GM18907 (cell line): ENCODE data around the gene UBTD1.

Experiments used
- ATAC-seq: cut with Tn5 transposase; IDR thresholded peaks from one replicate; pipeline ENCODE4 v1.9.1; 2021; ENCODE audit warnings: mild to moderate bottlenecking, moderate library complexity; ENCODE audit not compliant: unreplicated experiment

The UBTD1 gene

DNA sequence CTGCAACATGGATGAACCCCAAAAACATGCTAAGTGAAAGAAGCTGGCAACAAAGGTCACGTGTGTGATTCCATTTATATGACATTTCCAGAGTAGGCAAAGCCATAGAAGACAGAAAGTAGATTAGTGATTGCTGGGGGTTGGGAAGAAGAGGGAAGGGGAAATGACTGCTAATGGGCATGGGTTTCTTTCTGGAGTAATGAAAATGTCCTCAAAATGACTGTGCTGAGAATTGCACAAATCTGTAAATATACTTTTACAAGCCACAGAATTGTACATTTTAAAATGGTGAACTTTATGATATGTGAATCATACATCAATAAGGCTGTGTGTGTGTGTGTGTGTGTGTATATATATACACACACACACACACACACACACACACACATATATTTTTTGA, 16.3 kb upstream of the UBTD1 start:
- ATAC-seq = no peak

DNA sequence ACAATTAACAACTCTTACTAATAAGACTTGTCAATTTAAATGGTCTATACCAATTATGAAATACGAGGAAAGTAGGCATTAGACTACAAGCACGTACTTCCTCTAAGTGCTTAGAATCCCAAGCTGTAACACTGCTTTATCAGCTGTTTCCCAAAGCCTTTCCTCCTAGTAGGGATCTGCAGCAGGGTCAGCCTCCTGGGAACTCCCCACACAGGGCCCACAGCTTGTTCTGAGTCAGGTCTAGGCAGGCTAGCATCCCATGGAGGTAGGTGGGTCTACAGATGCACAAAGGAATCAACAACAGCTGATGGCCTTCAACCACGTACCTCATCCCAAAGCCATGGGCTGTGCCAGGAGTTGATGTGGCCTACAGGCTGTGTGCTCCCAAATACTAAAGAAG, 15.2 kb upstream of the UBTD1 start:
- ATAC-seq = no peak

DNA sequence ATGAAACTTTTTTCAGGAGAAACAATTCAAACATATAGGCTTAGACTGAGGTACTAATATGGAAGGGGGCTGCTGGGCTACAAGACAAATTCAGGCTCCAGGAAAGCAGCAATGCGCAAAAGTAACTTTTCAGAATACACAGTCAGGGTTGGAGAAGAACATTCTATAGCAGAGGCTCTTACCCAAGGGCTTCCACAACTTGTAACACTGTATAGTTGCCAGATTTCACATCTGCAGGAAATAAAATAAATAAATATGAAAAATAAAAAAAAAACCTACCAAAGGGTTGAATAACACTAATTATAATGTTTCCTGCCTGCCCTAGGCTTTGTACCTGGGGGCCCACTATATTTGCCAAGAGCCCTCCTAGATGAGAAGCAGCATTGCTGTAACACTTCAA, 14.8 kb upstream of the UBTD1 start:
- no peak for ATAC-seq

DNA sequence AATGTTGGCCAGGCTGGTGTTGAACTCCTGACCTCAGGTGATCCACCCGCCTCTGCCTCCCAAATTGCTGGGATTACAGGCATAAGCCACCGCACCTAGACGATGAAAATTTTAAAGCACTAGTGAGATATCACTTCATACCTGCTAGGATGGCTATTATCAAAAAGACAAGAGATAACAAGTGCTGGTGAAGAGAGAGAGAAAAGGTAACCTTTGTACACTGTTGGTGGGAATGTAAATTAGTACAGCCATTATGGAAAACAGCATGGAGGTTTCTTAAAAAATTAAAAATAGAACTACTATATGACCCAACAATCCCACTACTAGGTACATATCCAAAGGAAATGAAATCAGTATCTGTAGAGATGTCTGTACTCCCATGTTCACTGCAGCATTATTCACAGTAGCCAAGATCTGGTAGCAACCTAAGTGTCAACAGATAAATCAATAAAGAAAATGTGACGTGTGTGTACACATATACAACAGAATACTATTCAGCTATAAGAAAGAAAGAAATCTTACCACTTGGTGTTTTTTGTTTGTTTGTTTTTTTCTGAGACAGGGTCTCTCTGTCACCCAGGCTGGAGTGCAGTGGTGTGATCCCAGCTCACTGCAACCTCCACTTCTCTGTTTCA, 13.0 kb upstream of the UBTD1 start:
- ATAC-seq = no peak

DNA sequence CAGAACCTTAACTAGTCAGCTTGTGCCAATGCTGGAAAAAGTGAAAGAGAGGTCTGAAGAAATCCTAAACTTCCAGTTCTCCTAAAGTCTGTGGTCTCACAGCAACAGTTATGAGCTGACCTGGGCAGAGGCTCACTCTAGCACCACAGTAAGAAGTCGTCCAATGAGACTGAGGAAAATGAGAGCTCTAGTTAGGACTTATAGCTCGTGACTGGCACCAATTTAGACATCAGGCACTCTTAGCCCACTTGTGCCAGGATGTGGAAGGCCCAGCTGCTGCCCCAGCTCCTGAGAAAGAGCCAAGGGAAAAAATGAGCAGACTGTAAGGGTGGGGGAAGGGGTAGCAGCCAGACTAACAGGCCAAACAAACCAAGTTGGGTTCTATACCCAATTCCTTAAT, 8.1 kb upstream of the UBTD1 start:
- no peak for ATAC-seq

DNA sequence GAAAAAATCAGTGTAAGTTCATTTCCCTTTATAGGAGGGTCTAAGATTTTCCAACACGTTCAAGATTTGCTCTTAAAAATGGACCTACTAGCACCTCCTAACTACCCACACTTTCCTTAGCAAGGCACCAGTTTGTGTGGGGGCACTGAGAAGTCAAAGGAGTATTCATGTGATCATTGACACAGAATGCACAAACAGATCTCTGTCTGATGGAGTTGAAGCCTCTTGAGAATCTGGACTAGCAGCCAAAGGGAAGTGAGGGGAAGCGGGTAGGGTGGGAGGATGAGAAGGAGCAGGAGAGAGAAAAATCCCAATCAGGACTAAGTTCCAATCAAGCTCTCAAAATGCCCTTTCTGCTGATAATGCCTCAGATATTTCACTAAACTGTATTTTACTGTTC, 4.6 kb upstream of the UBTD1 start:
- no peak for ATAC-seq

DNA sequence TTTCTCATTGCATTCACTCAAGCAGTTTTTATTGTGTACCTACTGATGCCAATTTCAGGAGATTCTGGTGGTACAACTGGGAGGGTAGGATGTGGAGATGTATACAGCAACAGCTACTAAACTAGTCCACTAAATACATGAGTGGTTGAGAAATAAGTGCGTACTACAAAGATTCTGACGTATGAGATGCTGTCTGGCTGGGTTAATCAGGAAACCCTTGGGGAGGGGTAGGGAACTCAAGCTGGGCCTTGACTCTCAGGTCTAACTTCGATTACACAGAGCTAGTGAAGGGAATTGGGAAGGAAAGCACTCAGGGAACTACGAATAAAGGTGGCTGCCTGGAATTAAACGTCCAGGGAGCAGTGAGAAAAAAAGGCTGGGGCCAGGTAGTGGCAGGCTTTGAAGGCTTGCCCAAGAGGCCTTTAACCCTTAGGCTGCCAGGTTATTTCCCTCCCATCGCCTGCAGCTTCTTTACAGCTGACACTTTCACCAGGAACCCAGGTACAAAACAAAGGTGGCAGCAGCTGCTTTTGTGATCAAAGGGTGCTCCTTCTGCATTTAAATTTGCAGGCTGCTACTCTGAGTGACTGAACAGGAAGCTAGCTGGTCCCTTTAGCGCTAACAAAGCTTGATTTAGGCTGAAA, 3.7 kb upstream of the UBTD1 start:
- ATAC-seq = no peak

DNA sequence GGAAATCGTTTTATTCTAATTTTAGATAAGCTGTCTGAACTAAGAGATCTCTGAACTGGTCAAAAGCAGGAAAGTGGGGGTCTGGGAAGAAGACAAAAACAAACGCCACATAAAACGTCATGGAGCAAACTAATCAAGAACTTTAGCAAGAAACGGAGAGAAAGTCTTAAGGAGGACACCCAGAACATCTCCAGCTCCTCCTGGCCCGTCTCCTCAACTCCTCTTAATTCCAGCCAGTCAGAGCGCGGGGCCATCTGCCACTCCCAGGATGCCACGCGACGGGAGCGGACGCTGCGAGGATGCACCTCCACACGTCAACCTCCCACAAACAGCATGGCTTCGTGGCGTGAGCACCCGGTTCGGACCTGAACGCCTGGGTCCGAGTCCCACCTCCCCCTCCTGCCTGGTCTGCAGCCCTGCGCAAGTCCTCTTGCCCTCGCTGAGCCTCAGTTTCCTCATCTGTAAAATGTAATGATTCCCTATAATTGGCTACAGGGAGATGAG, 1.1 kb upstream of the UBTD1 start:
- ATAC-seq = peak; percentile 36

DNA sequence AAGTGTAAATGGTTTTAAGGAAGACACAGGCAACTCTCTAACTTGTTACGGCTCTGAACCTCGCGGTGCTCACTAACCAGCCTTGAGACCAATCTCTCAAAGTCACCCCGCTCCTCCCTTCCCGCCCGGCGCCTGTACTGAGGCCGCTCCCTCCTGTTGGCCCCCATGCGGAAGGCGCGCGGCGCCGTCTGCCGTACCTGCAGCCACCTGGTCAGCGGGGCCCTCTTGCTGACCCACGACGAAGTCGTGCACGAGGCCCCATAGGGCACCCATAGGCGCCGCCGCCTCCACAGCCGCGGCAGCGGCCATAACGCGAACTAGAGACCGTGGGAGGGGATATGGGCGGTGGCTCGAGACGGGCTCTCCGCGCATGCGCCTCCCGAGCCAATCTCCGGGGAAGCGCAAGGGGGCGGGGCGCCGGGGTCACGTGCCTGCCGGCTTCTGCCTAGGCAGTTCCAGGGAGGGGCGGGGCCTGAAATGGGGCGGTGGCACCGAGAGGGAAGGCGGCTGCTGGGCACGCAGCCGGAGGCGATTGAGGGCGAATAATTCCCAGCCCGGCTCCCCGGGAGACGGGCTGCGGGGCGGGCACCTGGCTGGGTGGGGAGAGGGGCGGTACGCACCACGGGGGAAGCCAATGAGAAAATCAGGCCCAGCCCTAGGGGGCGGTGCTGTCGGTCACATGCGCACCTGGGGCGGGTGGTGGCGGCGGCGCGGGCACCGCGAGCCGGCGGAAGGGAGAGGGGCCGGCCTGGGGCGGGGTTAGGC, 466 bp upstream of the UBTD1 start, which contains the start of gene MMS19:
MMS19 (minus strand) TSS at position 347 of the 765 bp plus-strand sequence; CDS start at position 309, 38 bp downstream.
- peak; percentile 91 for ATAC-seq

DNA sequence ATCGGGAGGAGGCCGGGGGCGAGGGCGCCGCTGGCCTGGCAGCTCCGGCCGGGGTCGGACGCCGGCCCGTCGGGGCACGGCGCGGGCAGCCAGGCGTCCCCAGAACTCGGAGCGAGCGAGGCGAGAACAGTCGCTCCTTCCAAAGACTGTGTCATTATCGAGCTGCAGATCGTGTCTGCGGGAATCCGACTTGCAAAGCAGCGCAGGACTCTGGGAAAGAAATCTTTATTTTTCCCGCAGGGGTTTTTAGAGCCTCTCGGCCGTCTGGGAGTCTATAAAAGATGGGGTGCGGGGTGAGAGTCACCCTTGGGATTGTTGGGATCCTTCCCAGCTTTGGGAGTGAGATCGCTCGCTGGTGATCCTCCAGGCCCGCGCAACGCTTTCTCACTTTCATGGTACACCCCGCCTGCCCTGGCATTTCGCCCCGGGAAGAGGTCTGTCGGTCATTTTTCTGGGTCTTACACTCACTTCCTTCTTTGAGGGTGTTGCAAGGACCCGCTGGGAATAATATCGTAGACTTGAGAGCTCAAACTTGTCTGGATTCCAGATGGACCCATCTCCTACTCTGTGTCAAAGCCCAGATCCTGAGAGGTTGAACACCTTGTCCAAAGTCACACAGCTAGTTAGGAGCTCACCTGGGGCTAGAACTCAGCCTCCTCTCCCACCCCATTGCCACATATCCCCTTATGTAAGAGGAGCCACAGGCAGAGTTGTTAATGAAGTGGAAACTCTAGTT, 1.0 kb downstream of the UBTD1 start:
- ATAC-seq = no peak

DNA sequence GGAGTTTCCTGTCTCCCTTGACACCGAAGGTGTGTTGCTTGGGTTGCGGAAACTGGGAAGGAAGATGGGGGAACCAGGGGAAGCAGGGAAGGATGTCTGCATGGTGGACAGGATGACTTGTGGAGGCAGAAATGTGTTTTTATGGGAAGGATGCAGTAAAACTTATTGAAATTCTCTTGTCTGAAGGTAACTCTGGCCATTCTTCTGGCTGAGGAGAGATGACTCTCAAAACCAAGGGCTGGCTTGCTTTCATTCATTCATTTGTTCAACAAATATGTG, 1.5 kb downstream of the UBTD1 start:
- no peak for ATAC-seq

DNA sequence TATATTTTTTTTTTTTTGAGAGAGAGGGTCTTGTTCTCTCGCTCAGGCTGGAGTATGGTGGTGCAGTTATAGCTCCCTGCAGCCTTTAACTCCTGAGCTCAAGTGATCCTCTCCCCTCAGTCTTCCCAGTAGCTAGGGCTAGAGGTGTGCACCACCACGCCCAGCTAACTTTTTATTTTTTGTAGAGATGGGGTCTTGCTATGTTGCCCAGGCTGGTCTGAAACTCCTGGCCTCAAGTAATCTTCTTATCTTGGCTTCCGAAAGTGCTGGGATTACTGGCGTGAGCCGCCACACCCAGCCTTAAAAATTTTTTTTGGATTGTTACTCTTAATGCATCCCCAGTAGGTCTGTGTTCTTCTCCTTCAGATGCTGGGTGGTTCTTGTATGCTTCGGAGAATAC, 4.2 kb downstream of the UBTD1 start:
- no peak for ATAC-seq

DNA sequence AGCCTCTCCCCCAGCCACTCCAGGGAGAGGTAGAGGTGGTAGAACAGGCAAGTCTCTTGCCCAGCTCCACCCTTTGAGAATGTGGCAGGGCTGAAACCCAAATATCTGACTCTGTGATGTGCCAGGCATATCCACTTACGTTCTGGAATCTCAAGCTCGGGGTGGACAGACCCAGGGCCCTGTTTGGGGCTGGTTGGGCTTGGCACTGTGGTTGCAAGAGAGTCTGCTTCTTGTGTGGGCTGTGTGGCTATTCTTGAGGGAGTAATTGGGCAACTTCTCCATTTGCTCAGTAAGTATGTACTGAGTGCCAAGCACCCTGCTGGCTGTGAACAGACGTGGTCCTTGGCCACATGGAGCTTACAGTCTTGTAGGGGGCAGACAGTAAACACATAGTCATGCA, 4.7 kb downstream of the UBTD1 start:
- no peak for ATAC-seq

DNA sequence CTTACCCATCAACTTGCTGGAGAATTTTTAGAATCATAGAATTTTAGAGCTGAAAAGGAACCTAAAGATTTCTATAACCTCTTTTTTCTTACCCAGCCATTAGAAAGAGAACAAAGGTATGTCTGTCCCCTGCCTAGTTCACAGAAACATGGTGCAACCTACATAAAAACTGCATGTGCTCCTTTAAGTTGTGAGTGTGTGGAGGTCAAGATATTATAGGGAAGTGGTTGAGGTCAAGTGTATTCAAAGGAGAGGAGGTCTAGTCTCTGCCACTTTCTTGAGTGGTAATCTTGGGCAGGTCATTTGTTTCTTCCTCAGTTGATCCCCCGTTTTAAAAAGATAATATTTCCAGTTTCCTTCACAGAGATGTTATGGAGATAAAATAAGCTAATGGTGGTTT, 6.4 kb downstream of the UBTD1 start:
- ATAC-seq = no peak

DNA sequence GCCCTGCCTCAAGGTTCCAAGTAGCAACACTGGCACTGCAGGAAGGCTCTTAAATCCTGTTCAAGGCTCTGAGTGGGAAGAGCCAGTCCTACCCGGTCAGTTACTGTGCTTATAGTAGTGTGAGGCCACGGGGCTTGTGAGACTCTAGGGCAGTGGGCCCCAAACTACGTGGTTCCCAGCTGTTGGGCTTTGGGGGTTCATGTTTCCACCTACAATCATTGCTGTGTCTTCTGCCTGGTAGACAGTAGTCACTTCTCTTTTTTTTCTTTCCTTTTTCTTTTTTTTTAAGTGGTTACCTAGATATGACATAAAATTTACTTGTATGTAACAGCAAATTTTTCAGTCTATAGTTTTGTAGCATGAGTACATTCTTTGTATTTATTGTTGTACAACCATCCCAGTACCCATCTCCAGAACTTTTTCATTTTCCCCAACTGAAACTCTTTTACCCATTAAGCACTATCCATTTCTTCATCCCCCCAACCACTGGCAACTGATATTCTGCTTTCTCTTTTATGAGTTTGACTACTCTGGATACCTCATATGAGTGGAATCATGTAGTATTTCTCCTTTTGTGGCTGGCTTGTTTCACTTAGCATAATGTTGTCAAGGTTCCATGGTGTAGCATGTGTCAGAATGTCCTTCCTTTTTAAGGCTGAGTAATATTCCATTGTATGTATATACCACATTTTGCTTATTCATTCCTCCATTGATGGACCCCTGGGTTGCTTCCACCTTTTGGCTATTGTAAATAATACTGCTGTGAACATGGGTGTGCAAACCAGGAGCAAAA, 7.7 kb downstream of the UBTD1 start:
- no peak for ATAC-seq

DNA sequence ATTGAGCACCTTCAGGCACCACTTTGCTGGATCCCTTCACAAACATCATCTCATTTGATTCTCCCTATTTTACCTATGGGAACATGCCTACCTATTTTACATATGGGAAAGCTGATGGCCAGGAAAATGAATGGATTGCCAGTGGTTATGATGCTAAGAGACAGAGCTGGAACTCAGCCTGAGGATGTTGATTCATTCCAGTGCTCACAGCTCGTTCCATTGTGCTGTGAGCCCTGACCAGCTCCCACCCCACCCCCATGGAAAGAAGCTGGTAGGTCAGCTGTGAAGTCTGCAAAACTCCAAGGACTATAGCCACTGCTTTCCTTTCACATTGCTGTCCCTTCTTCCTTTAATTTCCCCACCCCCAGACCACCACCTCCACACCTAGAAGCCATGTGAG, 9.6 kb downstream of the UBTD1 start:
- ATAC-seq = no peak

DNA sequence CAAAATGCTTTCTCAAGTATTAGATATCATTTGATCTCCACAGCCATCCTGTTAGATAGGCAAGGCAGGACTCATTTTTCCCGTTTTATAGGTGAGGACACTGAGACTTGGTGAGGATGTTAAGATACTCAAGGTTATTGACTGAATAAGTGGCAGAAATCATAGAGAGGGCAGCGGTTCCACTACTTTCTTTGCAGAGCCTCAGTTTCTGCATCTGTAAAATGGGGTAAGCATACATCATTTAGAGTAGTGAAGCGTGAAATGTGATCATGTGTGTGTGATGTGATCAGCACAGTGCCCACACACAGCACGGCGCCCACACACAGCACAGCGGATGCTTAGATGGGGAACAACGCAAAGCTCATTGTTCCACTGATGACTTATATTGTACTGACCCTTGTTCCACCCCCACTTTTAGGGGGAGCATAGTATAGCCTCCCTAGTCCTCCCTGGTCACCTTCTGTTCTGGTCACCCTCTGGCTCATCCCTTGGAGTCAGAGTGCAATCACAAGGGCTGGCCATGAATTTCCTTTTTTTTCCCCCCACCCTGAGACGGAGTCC, 10.5 kb downstream of the UBTD1 start:
- ATAC-seq = no peak

DNA sequence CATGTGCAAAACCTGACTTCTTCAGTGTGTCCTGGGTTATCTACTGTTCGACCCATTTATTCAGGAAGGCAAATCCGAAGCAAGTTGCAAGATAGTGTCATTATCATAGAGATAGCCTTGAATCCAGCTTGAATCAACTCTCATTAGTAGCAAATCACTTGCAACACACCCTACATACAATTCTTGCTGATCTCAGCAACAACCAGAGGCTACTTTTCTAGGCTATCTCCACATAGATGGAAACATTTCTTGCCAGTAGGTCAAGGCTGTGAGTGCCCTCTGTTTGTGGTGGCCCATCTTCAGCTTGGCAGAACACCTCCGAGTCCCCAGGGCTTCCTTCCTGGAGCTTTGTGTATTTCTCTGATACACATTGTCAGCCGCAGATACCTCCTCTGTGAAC, 12.0 kb downstream of the UBTD1 start:
- no peak for ATAC-seq

DNA sequence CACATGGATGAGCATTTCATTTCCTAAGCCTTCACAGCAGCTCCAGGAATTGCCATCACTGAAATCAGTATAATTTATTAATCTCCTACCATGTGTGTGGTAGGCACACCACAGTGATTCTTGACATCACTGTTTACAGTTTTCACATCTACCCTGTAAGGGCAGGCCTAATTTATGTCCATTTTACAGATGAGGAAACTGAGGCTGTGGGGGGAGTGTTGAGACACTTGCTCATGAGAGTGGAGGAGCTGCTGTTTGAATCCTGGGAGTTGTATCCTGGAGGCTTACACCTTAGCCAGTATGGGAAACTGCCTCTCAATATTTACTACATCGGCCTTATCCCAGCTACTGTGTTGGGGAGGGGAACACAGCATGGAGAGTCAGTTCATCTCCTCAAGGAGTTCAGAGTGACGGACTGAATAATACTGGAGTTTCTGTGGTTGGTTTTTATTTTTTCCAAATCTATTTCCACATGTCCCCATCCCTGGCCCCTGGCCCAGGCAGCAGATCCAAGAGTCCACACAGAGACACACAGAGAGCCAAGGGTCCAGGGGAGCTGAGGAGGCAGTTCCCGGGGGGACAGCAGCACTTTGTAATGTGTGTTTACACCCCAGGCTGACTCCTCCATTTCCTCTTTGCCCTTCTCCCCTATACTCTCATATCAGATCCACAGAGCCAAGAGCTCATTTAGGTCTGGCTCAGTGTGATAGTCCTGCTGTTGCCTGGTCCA, 13.2 kb downstream of the UBTD1 start:
- no peak for ATAC-seq

DNA sequence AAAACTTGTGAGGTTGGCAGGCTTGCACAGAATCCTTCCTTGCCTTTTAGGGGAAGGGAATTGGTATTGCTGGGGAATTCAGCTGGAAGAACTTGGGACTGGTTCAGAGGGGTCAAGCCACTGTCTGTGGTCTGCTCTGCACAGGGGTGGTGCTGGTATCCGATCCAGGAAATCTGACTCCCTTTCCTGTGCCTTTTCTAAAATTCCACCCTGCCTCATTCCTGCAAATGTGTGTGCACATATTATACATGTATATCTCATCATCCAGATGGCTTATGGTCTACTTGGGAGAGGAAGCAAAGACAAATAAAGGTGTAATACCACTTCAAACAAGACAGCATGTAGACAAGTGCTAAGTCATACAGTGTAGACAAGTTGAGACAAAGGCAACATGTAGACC, 14.3 kb downstream of the UBTD1 start:
- no peak for ATAC-seq
